Stimulated activated CD4-positive, alpha-beta T cell treated with anti-CD3 and anti-CD28 coated beads, TNF-alpha, amount 100 ng/mL, for 24 hours (primary cell): Measurements from ENCODE around the gene RNF224.

Experiments used
- DNase-seq, 3 experiments: peaks; one replicate each; pipeline ENCODE4 v3.0.0-alpha.2; 2020; ENCODE audit warnings: low read depth in 3 of 3

Gene RNF224

DNA sequence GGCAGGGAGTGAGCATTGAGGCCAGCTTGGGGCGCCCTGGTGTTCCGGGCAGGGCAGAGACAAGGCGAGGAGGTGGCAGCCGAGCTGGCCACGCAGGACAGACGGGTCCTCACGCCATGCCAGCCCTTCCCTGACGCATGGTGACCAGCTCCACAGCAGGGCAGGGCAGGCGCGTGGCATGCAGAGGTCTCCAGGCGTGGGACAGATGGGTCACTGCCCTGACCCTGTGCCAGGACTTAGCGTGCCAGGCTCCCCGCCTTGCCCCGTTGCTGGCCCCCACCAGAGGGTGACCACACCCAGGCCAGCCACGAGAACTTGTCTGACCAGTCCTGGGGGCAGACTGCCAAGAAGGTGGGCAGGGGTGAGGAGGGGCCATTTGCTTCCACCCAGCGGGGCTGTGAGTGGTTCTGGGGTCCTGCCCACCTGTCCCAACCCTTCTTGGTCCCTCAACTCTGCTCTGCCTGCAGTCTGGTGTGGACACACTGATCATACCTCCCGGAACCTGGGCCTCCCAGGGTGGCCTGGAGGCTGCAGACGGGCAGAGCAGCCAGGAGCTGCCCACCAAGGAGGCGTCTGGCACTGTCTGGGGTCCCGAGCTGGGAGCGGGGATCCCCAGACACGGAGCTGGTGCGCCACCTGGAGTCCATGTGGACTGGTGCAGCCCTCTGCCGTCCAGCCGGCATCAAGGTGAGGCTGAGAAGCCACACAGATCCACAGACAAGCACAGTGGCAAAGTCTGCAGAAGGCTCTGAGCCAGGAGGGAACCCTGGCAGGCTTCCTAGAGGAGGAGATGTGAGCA, at the start of gene RNF224:
Gene RNF224, plus strand, starts transcription at position 449 of the 799 bp plus-strand sequence. CDS start 834 bp downstream, outside the sequence.
- DNase-seq: peak; percentile 64 to 83 (median 66)

DNA sequence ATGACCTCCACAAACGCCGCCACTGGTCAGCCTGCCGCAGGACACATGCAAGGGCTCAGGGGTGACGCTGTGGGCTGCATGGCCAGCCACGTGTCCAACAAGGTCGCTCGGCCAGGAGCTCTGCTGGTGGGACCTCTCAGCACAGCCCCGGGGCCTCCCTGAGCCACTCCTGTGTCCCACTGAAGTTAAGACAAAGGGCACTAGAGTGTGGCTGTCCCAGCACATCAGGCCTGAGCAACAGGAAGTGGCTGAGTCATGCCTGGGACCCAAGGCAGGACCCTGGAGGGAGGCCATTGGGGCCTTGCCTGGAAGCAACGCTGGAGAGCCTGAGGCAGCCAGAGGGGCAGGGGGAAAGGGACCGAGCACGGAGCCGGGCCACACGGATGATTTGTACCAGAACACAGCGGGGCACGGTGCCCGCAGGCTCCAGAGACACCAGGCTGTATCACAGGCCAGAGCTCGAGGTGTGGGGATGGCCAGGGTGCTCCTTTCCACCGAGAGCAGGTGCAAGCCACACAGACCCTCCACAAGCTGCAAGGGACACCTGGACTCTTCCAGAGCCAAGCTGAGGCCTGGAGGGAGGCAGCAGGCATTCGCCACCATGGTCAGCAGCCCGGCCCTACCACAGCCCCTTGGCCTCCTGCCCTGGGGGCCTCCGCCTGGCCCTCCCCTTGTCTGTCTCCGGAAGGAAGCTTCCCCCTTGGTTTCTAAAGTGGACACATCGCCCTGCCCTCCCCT, 48.9 kb upstream of the RNF224 start:
- no peak for DNase-seq

DNA sequence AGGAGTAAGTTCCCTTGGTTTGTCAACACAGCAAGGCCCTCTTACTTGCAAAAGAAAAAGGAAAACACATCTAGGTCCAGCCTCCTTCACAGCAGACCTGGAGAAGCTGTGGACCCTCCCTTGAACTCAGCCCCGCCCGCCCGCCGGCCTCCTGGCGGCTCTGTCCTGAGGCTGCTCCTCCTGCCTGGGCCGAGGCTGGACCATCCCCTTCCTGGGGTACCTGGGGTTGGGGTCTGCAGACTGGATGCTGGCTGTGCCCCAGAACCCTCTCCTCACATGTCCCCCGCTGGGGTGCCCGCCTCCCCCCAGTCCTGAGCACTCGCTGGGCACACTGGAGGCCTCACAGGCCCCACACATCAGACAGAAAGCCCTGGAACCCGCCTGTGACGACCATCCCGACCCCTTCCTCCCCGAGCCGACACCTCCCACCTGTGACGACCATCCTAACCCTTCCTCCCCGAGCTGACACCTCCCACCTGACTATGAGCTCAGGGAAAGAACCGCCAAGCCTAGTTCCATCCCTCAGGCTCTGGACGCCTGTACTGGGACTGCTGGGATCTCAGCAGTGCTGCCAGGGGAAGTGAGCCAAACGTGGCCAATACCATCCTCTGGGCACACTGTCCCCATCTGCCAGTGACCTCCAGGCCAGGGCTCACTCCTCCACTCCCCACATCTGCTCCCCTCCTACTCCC, 48.2 kb upstream of the RNF224 start:
- DNase-seq: no peak

DNA sequence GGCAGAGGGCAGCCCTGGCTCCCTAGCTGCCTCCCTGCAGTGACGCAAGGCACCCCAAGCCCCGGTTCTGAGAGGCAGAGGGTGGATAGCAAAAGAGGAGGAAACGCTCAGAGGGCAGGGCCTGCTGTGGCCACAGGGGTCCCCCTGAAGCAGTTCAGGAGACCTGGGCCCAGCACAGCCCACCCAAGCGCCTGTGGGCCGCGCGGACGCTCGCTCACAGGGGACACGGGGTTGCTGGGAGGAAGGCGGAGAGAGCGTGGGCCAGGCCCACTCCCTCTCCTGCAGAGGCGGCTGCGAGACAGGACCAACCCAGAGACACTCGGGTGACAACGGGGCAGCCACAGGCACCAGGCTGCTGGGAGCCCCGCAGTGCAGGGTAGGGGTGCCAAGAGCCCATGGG, 47.5 kb upstream of the RNF224 start:
- DNase-seq: no peak

DNA sequence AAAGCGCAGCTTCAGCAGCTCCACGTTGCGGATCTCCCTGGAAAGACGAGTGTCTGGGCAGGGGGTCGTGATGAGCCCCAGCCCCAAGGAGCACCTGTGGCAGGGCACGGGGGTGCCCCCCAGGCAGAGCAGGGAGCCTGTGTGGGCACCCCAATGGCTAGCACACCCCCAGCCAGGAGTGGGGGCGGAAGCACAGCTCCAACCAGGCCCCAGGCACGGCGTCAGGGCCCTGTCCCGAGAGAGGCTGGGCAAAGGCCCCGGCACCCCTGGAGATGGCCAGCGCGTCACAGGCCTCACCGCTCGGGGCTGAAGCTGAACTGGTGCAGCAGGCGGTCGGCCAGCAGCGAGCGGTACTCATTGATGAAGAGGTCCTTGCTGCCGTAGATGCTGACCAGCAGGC, 46.8 kb upstream of the RNF224 start:
- no peak for DNase-seq

DNA sequence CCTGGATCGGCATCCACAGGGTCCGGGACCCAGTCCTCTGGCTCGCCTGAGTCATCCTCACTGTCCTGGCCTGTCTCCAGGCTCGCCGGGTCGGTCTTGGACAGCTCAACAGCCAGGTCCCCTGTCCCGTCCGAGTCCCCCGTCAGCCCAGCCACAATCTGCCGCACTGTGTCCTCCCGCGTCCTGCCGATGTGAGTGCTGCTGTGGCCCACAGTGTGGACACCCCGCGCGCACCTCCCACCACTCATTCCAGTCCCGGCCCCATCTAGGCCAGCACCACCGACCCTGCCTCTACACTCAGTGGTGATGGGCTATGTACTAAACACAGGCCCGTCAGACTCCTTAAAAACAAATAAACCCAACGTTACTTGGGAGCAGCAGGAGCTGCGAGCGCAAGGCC, 45.6 kb upstream of the RNF224 start:
- no peak for DNase-seq

DNA sequence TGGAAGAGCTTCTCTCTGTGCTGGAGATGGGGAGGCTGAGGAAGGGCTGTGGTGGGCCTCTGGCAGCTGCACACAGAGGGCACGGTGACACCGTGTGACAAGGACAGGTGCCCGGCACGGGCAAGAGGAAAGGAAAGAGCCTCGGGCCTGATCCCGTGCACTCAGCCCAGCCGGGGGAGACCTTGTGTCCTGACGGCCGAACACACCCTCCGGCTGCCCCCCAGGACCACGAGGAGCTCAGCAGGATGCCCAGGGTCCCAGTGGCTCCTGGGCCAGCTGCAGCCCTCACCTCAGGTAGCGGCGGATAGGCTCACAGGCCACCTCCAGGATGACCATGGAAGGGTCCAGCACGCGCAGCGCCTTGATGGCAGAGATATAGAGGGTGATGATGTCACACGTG, 44.5 kb upstream of the RNF224 start:
- DNase-seq: no peak

DNA sequence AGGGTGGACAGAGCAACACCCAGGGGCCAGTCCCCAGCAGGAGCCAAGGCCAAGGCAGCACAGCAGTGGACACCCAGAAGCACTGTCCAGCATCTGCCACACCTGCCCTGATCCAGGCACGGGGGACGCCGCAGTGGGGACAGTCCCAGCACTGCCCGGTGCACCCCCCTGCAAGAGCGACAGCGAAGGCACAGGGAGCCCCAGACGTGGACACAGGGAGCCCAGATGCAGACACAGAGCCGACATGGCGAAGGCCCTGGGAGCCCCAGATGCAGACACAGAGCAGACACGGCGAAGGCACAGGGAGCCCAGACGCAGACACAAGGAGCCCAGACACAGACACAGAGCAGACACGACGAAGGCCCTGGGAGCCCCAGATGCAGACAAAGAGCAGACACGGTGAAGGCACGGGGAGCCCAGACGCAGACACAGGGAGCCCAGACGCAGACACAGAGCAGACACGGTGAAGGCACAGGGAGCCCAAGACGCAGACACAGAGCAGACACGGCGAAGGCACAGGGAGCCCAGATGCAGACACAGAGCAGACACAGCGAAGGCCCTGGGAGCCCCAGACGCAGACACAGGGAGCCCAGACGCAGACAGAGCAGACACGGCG, 43.2 kb upstream of the RNF224 start:
- no peak for DNase-seq

DNA sequence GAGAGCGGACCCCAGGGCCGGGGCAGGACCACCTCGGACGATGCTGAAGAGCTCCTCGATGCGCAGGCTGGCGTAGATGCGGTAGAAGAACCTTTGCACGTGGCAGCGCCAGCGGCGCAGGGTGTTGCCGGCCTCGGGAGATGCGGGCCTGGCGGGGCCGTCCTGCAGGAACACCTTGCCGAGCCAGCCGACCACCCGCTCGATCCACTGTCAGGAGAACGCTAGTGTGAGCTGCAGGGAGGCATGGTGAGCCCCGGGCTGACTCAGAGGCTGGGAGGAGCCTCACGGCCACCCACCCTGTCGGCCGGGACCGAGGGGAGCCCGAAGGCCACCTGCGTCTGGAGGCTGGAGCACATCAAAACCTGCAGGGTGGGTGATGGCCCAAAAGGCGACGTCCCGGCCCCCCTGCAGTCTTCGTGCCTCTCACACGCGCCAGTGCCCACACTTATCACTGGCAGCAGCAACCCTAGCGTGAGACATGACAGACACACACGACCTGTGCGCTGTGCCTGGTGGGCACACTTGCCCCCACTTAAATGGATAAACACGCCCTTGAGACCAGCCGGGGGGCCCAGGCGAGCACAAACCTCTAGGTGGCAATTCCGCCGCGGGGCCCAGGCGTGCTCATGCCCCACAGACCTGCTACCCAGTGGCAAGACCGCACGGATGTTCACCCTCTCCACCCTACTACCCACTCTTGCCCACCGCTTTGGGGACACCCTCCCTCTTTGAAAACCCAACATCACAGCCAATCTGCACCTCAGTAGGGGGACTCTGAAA, 42.2 kb upstream of the RNF224 start:
- no peak for DNase-seq

DNA sequence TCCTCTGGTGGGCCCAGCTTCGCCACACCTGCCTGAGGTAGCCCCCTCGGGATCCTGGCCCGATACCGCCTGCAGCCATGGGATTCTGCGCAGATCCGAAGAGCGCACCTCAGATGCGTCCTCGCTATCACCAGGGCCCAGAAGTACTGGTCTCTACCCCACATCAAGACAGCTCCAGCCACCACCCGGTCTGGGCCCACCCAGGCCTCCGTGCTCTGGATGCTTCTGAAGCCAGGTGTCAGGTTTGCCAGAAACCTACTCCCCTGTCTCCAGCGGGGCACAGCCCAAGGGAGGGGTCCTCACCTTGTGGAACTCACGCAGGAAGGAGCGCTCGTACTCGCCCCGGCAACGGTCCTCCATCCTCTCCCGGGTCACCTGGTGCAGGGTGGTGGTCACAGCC, 41.4 kb upstream of the RNF224 start:
- no peak for DNase-seq

DNA sequence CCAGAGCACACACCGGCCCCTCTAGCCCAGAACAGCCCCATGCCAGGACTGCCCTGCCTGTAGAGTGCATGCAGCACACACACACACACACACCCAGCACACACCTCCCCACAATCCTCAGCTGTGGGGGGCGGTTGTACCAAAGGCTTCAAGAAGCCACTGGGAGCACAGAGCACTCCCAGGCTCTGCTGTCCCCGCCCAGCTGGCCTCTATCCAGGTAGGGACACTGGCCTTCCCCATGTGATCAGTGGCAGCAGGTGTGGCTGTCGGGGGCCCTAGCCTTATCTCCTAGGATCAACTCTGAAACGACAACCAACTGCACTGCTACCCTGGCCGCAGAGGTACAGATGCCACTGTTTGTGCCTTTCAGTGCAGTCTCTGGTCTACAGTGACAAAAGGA, 40.9 kb upstream of the RNF224 start:
- no peak for DNase-seq

DNA sequence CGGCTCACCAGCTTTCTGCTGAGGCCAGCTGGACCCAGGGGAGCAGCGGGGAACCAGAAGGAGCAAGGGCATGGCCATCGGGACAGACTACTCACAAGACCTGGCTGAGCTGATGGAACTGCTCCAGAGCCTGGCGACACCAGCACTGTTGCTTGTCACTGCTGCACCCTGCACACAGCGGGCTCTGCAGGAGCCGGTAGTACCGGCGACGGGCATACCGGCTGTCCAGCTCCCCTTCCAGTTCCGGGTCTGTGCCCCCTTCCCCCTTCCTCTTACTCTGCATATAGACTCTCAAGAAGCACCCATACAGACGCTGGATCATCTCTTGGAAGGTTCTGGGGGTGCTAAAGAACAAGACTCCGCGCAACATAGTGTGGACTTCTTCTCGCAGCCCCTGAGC, 39.9 kb upstream of the RNF224 start:
- no peak for DNase-seq

DNA sequence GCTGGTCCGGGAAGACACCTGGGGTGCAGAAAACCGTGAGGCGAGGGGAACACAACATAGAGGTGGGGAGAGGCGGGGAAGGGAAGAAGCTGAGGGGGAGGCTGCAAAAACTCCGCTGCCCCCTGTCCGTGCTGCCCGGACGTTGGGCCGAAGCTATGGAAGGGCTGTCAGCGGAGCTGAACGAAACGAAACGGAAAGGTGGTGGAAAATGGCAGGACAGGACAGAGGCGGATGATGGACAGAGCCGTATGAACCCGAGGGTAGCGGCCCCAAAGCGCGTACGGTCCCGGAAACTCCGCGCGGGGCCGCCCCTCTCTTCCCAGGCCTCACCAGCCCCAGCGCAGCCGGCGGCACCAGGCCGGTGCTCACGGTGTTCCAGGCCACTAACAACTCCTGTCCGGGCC, 39.2 kb upstream of the RNF224 start:
- DNase-seq: no peak

DNA sequence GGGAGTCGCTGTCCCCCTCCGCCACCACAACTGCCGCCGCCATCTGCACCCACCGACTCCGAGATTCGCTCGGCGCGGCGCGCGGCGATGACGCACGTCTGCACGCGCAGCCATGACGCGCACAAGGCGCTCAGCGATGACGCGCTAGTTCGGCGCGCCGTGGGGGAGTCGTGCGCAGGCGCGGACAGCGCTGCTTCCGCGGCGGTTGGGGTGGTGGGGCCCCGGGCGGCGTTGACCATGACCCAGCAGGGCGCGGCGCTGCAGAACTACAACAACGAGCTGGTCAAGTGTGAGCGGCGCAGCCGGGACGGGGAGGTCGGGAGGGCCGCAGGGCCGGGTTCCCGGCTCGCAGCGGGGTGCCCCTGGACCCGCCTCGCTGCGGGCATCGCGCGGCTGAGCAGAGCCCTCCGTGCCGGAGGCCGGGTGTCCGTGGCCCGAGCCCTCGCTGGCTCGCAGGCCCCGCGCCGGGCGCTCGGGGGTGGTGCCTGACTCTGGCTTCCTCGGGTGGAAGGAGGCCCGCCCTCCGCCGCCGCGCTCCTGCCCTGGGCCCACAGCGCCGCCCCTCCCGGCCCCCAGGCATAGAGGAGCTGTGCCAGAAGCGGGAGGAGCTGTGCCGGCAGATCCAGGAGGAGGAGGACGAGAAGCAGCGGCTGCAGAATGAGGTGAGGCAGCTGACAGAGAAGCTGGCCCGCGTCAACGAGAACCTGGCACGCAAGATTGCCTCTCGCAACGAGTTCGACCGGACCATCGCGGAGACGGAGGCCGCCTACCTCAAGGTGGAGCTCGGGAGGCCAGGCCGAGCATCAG, 38.6 kb upstream of the RNF224 start, which contains the start of the genes ANAPC2 and SSNA1:
Gene ANAPC2, minus strand, starts transcription at position 71 of the 807 bp plus-strand sequence. Its CDS starts 28 bp downstream, at position 43.
Gene SSNA1, plus strand, starts transcription at position 187 of the 807 bp plus-strand sequence. Its CDS starts 51 bp downstream, at position 238.
- peak; percentile 83 to 90 (median 88) for DNase-seq

DNA sequence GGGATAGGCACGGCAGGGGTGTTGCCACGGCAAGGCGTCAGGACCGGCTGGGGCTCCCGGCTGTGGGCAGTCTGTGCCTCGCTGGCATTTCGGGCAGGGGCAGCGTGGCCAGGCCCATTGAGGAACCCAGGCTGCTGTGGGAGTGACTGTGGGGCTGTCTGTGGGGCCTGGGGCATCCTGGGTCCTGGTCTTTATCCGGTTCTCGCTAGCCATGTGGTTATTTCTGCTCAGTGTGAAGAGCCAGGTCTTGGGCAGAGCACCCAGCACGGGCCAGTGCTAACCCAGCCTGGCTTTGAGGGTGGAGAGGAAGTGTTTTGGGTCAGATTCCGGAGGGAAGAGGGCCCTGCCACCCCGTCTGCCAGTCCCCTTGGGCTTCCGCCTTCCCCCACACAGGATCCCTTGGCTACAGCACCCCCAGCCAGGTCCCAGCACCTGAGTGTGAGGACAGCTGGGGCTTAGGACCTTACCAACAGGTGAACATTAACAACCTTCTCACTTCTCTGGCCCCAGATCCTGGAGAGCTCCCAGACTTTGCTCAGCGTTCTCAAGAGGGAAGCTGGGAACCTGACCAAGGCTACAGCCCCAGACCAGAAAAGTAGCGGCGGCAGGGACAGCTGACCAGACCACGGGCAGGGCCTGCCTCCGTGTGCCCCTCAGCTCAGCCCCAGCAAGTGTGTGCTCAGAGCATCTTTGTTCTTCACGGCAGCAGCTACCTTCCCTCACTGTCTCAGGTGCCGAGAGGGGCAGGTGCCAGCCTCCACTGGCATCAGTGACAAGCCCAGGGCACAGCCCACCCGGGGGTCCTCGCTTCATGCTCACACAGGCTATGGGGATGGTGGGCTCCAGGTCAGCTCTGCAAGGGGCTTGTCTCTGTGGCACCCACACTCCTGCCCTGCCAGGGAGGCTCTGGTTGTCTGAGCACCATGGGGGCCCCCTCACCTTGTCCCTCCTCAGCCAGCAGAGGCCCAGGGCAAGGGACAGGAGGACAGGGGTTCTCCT, 37.7 kb upstream of the RNF224 start:
- no peak for DNase-seq

DNA sequence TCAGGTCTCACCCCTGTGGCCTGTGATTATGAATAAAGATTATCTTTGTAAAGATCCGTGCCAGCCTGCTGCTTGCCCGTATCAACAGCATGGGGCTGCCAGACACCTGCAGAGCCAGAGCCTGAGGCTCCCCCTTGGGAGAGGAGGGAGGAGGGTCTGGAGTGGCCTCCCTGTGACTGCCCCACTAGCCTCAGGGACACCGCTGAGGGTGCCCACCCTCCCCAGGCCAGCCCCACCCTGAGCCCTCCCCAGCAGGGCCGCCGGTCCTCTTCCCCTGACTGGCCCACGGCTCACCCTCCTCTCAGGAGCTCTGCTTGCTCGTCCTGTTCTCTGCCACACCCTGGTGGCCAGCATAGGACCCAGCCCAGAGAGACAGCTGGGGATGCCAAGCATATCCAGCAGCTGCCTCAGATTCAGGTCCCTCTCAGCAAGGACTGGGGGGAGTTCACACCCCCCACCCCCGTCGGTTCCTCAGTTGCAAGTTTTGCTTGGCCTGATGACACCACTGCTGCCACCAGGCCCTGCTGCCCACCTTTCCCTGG, 36.9 kb upstream of the RNF224 start:
- DNase-seq: no peak

DNA sequence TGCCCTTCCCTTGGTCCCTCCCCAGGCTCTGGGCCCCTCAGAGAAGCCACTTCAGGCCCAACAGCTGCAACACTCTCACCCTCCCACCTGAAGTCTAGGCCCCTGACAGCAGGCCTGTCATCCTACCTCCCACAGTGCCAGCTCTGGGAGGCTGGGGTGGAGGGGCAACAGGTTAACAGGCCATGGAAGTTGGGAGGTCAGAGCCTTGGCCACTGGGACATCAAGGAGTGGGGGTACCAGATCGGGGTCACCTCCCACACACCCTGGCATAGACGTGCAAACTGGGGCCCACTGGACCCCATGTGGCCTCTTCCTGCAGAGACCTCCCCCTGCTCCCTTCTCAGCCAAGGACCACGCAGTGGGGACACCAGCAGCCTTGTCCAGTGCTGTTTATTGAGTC, 36.1 kb upstream of the RNF224 start:
- DNase-seq: no peak

DNA sequence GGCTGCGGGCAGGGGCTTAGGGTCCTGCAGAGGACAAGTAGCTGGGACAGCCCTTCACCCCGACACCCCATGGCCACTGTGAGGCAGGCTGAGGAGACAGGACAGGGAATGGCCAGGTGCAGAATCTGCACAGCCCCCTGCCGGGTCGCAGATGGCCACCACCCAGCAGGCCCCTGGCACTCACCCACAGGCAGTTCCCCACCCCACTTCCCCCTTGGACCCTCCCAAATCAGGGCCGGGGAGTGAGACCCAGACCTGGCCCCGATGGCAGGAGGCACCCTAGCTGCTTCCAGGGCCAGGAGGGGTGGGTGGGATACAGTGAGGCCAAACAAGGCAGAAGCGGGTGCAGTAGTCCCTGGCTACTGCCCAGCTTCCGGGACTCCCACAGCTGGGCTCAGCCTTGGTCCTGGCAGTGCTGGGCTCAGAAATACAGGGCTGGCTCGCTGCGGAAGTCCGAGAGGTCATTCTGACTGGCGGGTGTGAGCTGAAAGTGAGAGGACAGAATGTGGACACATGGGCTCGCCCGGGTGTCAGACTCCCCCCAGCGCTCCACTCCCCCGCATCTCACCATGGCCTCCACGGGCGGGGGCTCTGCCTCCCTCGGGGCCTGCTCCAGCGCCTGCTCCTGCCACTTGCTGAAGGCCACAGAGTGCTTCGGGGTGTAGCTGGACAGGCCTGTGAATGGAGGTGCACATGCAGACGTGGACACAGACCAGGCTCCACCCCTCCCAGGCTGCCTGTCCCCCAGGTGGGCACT, 35.4 kb upstream of the RNF224 start:
- no peak for DNase-seq
